Stomach (tissue), 9 donors: ENCODE results near the gene C4BPB. TPM values are rescaled to one million over a fixed set of nuclear protein-coding genes. Genes with fewer than 3 reads are reported as not detected.

Experiments
- DNase-seq, 2 donors: peaks; one replicate each; pipeline versions ENCODE4 v3.0.0 to v3.0.0-alpha.2; 2013 to 2019
- H3K27ac ChIP-seq, 5 donors: fragments of 200-600 bp in 4 of 5; sonication (generic) in 4 of 5; one replicate each; pipeline ENCODE4 v1.5.1; 2013 to 2019; ENCODE audit warnings: mild to moderate bottlenecking in 1 of 5, moderate library complexity in 1 of 5
- H3K27me3 ChIP-seq, 3 donors: fragments of 200-600 bp; sonication (generic); one replicate each; pipeline ENCODE4 v1.5.1; 2017 to 2019; ENCODE audit warnings: mixed run types in 1 of 3
- H3K36me3 ChIP-seq, 4 donors: fragments of 200-600 bp; sonication (generic); 1 replicate in 3 of 4; 2 replicates in 1 of 4; pipeline ENCODE4 v1.5.1; 2016 to 2019
- H3K4me1 ChIP-seq, 4 donors: fragments of 200-600 bp; sonication (generic); one replicate each; pipeline ENCODE4 v1.5.1; 2016 to 2019
- H3K4me3 ChIP-seq, 4 donors: fragments of 200-600 bp; sonication (generic) in 3 of 4; one replicate each; pipeline ENCODE4 v1.5.1; 2016 to 2019; ENCODE audit warnings: mild to moderate bottlenecking in 1 of 4
- H3K9me3 ChIP-seq, 4 donors: fragments of 200-600 bp; sonication (generic); one replicate each; pipeline ENCODE4 v1.5.1; 2016 to 2019
- EP300 ChIP-seq: sonication (generic); formaldehyde crosslinking; IDR thresholded peaks from one replicate; pipeline ENCODE4 v1.6.1; 2017; ENCODE audit warnings: antibody characterized with exemption
- POLR2A ChIP-seq, 4 donors: fragments of 450-650 bp; IDR thresholded peaks; one replicate each; pipeline ENCODE4 v1.6.1; 2016; ENCODE audit warnings: antibody characterized with exemption in 4 of 4, control low read depth in 2 of 4, mild to moderate bottlenecking in 1 of 4, moderate library complexity in 1 of 4
- POLR2AphosphoS5 ChIP-seq, 3 donors: sonication (generic); formaldehyde crosslinking; IDR thresholded peaks; one replicate each; pipeline ENCODE4 v1.6.1; 2016; ENCODE audit warnings: antibody characterized with exemption in 3 of 3
- WGBS, 5 donors: extraction: QIAGEN DNeasy Blood & Tissue Kit in 3 of 5; methylation state at CpG; one replicate each; pipeline versions ENCODE4 v1.1.5 to v1.1.7; 2013 to 2018; 5-methylcytosine and 5-hydroxymethylcytosine counted together
- intact Hi-C: fragments of 100-400 bp; cut with DNase I; formaldehyde crosslinking; loops from one replicate; pipeline ENCODE4 v1.15.1; 2023; ENCODE audit warnings: low total_unique reads
- polyA plus RNA-seq, 3 donors: library from polyadenylated mRNA; stranded (reverse); fragments of 200-250 nt; gene quantifications; one replicate each; pipeline ENCODE4 v1.2.3, GENCODE V29; 2013
- total RNA-seq, 5 donors: library from RNA; depleted of rRNA; stranded (reverse); fragments of >200 nt; gene quantifications; one replicate each; pipeline versions ENCODE4 v1.1.0 to v1.2.3, GENCODE V29; 2014 to 2016
- TF ChIP-seq, protein P1 (sequence below), 7 experiments: fragments of 450-650 bp in 4 of 7; fragments of 200-600 bp in 3 of 7; sonication (generic) in 3 of 7; IDR thresholded peaks; one replicate each; pipeline ENCODE4 v1.5.1; 2016 to 2019; ENCODE audit warnings: antibody characterized with exemption in 7 of 7, control low read depth in 2 of 7, mild to moderate bottlenecking in 1 of 7
- donor health status: healthy with polysubstance abuse.
- donor health status: Bipolar disorder and iron deficiency.
- donor health status: healthy.

Gene C4BPB
- total and polyA plus RNA-seq, 8 donors: 3.5 to 18.9 (median 8.5) TPM; not detected in 3

DNA sequence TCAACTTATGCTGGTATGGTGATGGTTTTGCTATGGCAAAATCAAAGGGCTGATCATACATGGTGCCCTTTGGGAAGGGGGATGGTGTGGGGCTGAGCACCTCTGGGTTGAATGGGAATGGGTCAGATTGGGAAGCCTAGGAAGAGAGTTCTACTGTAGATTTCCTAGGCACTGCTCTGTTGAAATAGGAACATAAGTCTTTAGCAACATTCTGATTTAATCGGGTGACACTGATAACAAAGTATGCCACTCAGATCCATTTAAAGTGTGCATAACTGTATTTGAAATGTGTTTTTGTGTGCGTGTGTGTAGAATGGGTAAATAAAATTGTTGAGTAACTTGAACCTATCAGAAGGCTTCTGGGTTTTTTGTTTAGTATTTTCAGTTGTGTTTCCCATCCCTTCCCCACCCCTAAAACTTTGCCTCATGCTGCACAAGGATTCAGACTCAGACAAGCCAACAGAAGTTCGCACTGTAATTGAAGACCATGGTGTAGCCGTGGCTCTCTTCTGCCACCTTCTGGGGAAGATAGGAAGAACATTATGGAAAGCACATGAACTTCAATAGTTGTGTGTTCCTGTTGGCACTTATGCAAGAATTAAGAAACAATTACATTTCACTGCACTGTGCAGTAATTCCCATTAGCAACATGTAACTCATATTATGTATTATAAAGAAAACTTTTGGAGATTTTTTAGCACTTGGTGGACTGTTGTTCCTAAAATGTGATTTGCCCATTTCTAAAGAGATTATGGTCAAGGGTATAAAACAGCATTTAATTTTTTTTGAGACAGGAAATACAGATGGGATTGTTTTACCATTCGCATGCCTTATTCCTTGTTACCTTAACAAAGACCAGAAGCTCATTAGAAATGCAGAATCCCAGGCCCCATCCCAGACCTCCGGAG lies 10.9 kb upstream of the C4BPB start:
- Histone ChIP-seq H3K9me3 (no peaks in the 10 kb centered on the region), H3K36me3 (peaks cover 5 to 46% (median 39%) of the 10 kb centered on the region in 4 donors), H3K4me3 (no peak overlapping the region), H3K27me3 (no peaks in the 10 kb centered on the region), H3K4me1 (peaks cover 0 to 24% (median 7%) of the 10 kb centered on the region in 4 donors), H3K27ac (peak overlapping the region in 4 of 5 donors; percentile 35 to 60 (median 49))
- intact Hi-C loops: no loop called here
- WGBS, 5 donors: 30 to 40% (median 36%) methylated on average over 6 of the region's 6 CpGs
- TF ChIP-seq POLR2A (IDR thresholded peaks at IDR 0.05): no peak
- TF ChIP-seq, protein P1, sequence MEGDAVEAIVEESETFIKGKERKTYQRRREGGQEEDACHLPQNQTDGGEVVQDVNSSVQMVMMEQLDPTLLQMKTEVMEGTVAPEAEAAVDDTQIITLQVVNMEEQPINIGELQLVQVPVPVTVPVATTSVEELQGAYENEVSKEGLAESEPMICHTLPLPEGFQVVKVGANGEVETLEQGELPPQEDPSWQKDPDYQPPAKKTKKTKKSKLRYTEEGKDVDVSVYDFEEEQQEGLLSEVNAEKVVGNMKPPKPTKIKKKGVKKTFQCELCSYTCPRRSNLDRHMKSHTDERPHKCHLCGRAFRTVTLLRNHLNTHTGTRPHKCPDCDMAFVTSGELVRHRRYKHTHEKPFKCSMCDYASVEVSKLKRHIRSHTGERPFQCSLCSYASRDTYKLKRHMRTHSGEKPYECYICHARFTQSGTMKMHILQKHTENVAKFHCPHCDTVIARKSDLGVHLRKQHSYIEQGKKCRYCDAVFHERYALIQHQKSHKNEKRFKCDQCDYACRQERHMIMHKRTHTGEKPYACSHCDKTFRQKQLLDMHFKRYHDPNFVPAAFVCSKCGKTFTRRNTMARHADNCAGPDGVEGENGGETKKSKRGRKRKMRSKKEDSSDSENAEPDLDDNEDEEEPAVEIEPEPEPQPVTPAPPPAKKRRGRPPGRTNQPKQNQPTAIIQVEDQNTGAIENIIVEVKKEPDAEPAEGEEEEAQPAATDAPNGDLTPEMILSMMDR (IDR thresholded peaks at IDR 0.05): peak in 5 of 7 experiments; percentile 76 to 90 (median 82)
- TF ChIP-seq EP300: no peak
- peak in 2 of 3 donors; percentile 27 to 84 for TF ChIP-seq POLR2AphosphoS5 (IDR thresholded peaks at IDR 0.05)
- peak; percentile 74 to 94 for DNase-seq

DNA sequence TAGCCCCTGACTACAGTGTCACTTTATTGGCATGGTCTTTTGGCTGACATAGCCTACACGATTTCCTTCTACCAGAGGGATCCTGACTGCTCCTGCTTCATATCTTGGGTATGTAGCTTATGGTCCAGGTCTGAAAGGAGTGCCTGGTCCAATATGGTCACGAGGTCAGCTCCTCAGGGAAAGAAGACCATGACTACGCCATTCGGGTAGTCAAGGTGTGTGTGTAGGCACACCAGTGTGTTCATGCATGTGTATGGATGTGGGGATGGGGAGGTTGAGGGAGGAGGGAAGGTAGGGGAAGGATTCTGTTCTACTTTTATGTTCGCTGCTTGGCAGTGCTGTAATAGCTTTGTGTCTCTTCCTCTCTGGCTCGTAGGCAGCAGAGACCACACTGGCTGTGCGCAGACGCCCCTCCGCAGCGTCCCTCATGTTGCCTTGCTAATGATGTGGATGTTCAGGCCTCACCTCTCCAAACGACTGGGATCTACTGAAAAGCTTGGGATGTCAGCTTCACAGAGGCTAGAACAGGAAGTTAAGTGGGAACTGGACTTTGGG lies 10.0 kb upstream of the C4BPB start:
- intact Hi-C loops: no loop called here
- no peaks in the 10 kb centered on the region for H3K27me3 ChIP-seq
- 79 to 90% (median 87%) methylated on average over 11 of the region's 11 CpGs for WGBS, 5 donors

DNA sequence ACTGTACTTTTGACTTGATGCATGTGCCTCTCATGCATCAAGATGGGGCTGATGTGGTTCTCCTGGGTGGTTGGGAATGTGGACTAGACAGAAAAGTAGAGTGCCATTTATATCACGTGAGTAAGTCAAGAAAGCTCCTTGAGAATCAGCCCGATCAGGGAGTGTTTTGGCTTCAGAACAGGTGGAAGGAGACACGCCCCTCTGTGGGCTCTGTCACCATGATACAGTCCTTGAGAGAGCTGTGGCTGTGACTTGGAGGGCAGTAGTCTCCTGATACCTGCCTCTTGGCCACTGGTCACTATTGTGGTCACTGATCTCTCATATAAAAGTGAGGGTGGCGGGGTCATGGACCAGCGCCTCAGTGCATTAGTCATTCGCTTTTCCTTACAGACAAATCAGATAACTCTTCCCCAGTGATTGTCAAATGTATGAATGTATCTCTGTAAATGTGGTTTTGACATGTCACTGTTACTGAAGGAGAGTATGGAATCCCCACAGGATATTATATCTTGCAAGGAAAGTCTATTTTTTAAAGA lies 8.9 kb upstream of the C4BPB start:
- Histone ChIP-seq H3K9me3 (no peaks in the 10 kb centered on the region), H3K4me1 (peaks cover 0 to 27% (median 10%) of the 10 kb centered on the region in 4 donors), H3K36me3 (peaks cover 0 to 27% (median 21%) of the 10 kb centered on the region in 4 donors), H3K27me3 (no peaks in the 10 kb centered on the region), H3K4me3 (no peak overlapping the region), H3K27ac (no peak overlapping the region)
- 62 to 89% (median 70%) methylated on average over 6 of the region's 6 CpGs for WGBS, 5 donors
- intact Hi-C loops: no loop called here
- no peak for DNase-seq
- no peak for TF ChIP-seq EP300
- TF ChIP-seq, protein P1 (IDR thresholded peaks at IDR 0.05): no peak
- TF ChIP-seq POLR2AphosphoS5 (IDR thresholded peaks at IDR 0.05): no peak
- no peak for TF ChIP-seq POLR2A (IDR thresholded peaks at IDR 0.05)

More for the DNA sequence above, 10.0 kb upstream of the C4BPB start:
- Histone ChIP-seq H3K4me1 (peaks cover 0 to 24% (median 7%) of the 10 kb centered on the region in 4 donors), H3K36me3 (peaks cover 0 to 38% (median 30%) of the 10 kb centered on the region in 4 donors), H3K4me3 (no peak overlapping the region), H3K9me3 (no peaks in the 10 kb centered on the region), H3K27ac (no peak overlapping the region)
- TF ChIP-seq POLR2A (IDR thresholded peaks at IDR 0.05) (no peak), POLR2AphosphoS5 (IDR thresholded peaks at IDR 0.05) (no peak), EP300 (no peak)
- TF ChIP-seq, protein P1 (IDR thresholded peaks at IDR 0.05): no peak
- no peak for DNase-seq

DNA sequence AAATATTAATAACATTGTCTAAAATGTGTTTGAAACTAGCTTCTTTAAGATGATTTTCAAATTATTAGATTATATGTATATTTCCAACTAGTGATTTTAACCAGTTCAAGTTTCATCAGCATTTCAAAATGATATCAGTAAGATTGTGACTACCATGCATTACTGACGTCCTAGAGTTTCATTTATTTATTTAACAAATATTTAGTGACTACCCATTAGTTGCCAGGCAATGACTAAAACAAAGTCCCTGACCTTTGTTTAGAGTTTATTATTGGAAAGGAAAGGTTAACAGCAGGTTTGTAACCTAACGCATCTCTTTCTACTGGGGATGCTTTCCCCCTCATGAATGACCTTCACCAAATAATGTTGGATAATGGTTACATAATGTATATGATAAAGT lies 7.6 kb upstream of the C4BPB start:
- no peak for DNase-seq
- peaks cover 0 to 30% (median 14%) of the 10 kb centered on the region in 4 donors for H3K4me1 ChIP-seq
- H3K9me3 ChIP-seq: no peaks in the 10 kb centered on the region
- no peak overlapping the region for H3K27ac ChIP-seq
- H3K4me3 ChIP-seq: no peak overlapping the region
- intact Hi-C loops: no loop called here
- H3K27me3 ChIP-seq: no peaks in the 10 kb centered on the region
- WGBS, 5 donors: 18 to 39% (median 31%) methylated on average over 2 of the region's 2 CpGs
- TF ChIP-seq EP300 (no peak), POLR2A (IDR thresholded peaks at IDR 0.05) (no peak), POLR2AphosphoS5 (IDR thresholded peaks at IDR 0.05) (no peak)
- TF ChIP-seq, protein P1 (IDR thresholded peaks at IDR 0.05): no peak
- H3K36me3 ChIP-seq: peaks cover 0 to 18% (median 12%) of the 10 kb centered on the region in 4 donors
